CD4-positive, alpha-beta T cell treated with Interleukin-4 for 4 hours (primary cell): ENCODE results near the gene ARHGAP18.
A peak's percentile ranks its signal among the peaks of the same experiment; 100 is the strongest.
"Not testable (repeated sequence)": the region's sequence is repeated elsewhere in the genome, so short reads cannot be mapped to it uniquely, and the experiment has no call there.

Experiments
- DNase-seq: peaks from one replicate; pipeline ENCODE4 v3.0.0-alpha.2; 2020

Gene ARHGAP18

GRCh38 chr6:129574605-129575004 is 135.4 kb downstream of the ARHGAP18 start:
- DNase-seq: not testable (repeated sequence)

- DNase-seq: not testable (repeated sequence)
Observed at GRCh38 chr6:129570929-129571328, 139.0 kb downstream of the ARHGAP18 start.

GRCh38 chr6:129568015-129568414 is 142.0 kb downstream of the ARHGAP18 start:
- DNase-seq: no peak

- DNase-seq: peak; percentile 4
Observed at GRCh38 chr6:129567374-129567773, 142.6 kb downstream of the ARHGAP18 start.

GRCh38 chr6:129565811-129566210 is 144.2 kb downstream of the ARHGAP18 start:
- DNase-seq: no peak

DNA sequence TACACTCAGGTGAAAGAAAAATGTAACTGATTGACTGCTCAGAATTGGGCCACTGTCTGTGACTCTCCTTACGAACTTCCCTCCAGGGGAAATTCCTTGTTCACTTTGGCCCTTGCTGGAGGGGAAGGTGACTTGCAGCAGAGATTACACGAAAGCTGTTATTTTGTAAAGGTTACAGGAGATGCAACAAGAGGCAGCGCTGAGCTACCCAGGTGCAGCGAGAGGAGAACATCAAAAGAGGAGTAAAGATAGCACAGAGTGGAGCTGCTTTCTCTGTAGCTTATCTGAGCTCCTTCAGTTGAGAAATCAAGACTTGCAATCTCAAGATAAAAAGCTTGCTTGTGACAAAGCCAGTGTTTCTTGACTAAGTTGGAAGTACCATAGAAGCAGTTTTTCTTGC is 144.6 kb downstream of the ARHGAP18 start:
- DNase-seq: no peak

GRCh38 chr6:129558248-129558647 is 151.7 kb downstream of the ARHGAP18 start:
- no peak for DNase-seq

DNA sequence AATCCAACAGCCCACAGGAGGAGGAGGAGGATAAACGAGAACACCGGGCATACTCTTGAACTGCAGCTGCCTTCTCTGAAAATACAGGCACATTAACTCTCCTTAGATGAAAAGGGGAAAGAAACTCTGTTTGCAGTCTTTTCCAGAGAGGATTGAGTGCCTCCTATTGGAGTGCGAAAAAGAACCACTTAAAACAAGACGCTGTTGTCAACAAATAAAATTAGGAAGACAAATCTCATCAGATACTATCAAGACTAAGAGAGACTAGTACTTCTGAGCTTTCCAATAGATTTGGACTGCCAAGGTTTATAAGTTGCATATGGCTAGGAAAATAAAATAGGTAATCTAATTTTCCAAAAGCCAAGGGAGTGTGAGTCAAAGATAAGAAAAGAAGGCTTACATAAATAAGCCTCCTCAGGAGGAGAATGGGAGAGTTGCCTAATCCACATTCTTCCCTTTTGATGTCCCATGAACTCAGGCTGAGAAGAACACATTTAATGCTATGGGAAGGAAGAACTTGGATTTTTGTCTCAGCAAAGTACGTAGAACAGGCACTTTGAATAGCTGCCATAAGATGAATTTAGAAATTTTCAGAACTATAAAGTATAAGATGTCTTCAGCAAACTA is 154.7 kb downstream of the ARHGAP18 start:
- no peak for DNase-seq

GRCh38 chr6:129552413-129552812 is 157.6 kb downstream of the ARHGAP18 start:
- no peak for DNase-seq

DNA sequence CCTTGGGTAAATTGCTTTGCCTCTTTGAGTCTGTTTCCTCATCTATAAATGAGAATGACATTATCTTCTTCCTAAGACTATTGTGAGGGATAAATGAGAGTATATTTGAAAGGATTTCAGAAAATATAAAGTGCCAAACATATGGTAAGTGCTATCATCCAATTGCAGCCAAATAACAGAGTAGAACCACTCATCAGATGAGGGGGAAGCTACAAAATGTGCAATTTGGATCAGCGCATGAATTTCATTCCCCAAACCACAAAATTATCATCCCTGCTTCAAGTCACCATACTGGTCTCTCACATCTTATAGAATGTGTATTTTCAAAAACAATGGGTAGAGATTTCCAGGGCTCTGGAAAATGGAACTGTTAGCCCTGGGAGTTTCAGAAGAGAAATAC is 158.5 kb downstream of the ARHGAP18 start:
- DNase-seq: no peak

GRCh38 chr6:129546702-129547101 is 163.3 kb downstream of the ARHGAP18 start:
- DNase-seq: no peak

DNA sequence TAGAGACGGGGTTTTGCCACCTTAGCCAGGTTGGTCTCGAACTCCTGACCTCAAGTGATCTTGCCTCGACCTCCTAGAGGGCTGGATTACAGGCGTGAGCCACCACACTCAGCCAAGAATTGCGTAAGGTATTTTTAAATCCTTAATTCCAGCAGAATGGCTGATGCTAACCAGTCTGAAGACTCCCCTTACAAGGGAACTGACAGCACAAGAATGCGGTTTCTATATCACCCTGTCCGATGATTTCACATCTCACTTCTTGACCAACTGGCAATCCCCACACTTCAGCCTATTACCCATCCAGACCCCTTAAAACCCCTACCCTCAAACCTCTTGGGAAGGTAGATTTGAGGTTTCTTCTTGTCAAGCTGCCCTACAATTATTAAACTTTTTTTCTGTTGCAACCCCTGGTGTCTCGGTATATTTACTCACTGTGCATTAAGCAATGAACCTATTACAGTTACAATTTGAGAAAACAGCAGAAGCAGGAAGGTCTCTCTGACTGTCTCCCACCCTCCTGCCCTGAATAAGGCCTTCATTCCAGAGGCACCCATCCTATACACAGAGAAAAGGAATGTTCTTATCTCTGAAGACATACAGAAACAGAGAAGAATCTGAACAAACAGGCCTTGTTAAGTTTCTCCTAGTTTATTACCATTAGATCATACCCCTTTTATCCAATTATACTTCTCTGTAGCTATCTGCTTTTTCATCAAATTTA is 164.9 kb downstream of the ARHGAP18 start:
- no peak for DNase-seq

GRCh38 chr6:129543981-129544380 is 166.0 kb downstream of the ARHGAP18 start:
- no peak for DNase-seq

- no peak for DNase-seq
Observed at GRCh38 chr6:129542705-129543104, 167.3 kb downstream of the ARHGAP18 start.

DNA sequence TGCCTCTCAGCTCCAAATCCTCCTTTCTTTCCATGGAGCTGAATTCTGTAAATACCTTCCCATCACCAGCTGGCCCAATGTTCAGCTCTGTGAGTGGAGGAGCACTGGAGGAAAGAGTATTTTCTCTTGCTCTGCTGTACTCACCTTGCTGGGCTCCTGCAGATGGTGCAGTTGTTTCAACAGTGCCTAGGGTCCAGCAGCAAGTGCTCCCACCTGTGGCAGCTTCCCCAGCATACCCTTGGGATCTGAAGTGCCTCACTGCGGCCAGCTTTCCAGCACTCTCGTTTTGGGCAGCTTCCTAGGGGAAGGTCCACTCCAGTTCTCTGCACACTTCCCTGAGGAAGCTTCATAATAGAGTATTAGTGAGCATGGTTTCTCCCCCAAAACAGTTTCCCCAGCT is 170.9 kb downstream of the ARHGAP18 start:
- no peak for DNase-seq

DNA sequence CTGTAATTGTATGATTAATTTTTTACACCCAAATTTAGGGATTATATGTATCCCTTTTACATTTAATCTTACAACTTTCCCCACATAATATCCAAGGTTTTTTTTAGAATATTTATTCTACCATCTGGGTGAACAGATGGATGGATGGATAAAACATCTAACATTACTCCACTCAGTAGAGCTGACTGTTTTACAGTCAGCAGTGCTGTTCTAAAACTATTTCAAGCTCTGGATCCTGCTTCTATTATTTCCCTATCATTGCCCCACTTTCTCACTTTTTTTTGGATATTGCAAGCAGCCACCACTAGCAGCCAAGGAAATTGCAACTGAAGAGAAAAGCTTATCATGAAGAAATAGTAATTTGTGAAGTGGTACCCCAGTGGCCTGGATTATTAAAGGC is 173.7 kb downstream of the ARHGAP18 start:
- DNase-seq: no peak

DNA sequence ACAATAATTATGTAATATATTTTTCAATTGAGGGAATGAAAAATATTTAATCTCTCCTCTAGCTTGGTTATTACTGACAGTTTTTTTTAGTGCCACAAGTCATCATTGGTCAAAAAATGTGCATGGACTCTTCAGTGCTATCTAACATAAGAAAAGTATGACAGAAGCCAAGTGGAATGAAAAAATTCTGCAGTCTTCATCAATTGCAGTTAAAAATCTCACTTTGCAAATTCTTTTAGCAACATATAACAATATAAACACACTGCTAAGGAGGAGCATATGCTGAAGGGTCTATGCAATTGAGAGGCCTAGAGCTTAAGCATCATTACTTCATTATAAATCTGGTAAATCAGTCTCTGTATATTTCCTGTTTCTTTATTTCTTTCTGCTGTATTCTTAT is 175.1 kb downstream of the ARHGAP18 start:
- DNase-seq: no peak
